Fibroblast of lung (primary cell): Measurements from ENCODE around the gene CCDC18.

Experiments used
- CTCF ChIP-seq, 2 donors: IDR thresholded peaks in 1 of 2; conservative IDR thresholded peaks in 1 of 2; 1 replicate in 1 of 2; 2 replicates in 1 of 2; pipeline ENCODE4 v1.5.1; 2011 to 2012; ENCODE audit warnings: low read length in 2 of 2, control low read depth in 1 of 2, inconsistent platforms in 1 of 2, low read depth in 1 of 2, mild to moderate bottlenecking in 1 of 2
- EZH2 ChIP-seq: IDR thresholded peaks from 2 replicates; pipeline ENCODE4 v1.5.1; 2012; ENCODE audit warnings: low read length, control low read depth, mild to moderate bottlenecking; ENCODE audit errors: missing control alignments

GRCh38 chr1:93304716-93305138, 124.2 kb downstream of the CCDC18 start:
- TF ChIP-seq CTCF (conservative IDR thresholded peaks at IDR 0.05 in 1 of 2, IDR thresholded peaks at IDR 0.05 in 1 of 2; ENCODE audit: low read depth in 1 of 2, low read length in 2 of 2): peak; percentile 83 to 94
- TF ChIP-seq EZH2: no peak
